HG03095 (cell line): ENCODE results near the gene RSRC1.
"Not testable (repeated sequence)": the region's sequence is repeated elsewhere in the genome, so short reads cannot be mapped to it uniquely, and the experiment has no call there.

Source experiments
- ATAC-seq: cut with Tn5 transposase; IDR thresholded peaks from one replicate; pipeline ENCODE4 v1.9.1; 2021; ENCODE audit warnings: moderate library complexity; ENCODE audit not compliant: unreplicated experiment

The RSRC1 gene

GRCh38 chr3:158217992-158218391 lies 108.1 kb downstream of the RSRC1 start:
- ATAC-seq = no peak

GRCh38 chr3:158220575-158220974 lies 110.7 kb downstream of the RSRC1 start:
- ATAC-seq = no peak

- no peak for ATAC-seq
These were observed 111.5 kb downstream of the RSRC1 start for GRCh38 chr3:158221426-158221825.

GRCh38 chr3:158226429-158226828 lies 116.5 kb downstream of the RSRC1 start:
- no peak for ATAC-seq

GRCh38 chr3:158228942-158229341 lies 119.1 kb downstream of the RSRC1 start:
- not testable (repeated sequence) for ATAC-seq

GRCh38 chr3:158233791-158234190 lies 123.9 kb downstream of the RSRC1 start:
- ATAC-seq = no peak

- no peak for ATAC-seq
These were observed 134.4 kb downstream of the RSRC1 start for GRCh38 chr3:158244274-158244673.

GRCh38 chr3:158247288-158247687 lies 137.4 kb downstream of the RSRC1 start:
- no peak for ATAC-seq

GRCh38 chr3:158248261-158248660 lies 138.4 kb downstream of the RSRC1 start:
- ATAC-seq = no peak

- ATAC-seq = peak; percentile 57
These were observed 139.3 kb downstream of the RSRC1 start for GRCh38 chr3:158249183-158249582.

- no peak for ATAC-seq
These were observed 148.7 kb downstream of the RSRC1 start for GRCh38 chr3:158258619-158259018.

GRCh38 chr3:158260392-158260791 lies 150.5 kb downstream of the RSRC1 start:
- ATAC-seq = no peak

GRCh38 chr3:158261371-158261991 lies 151.6 kb downstream of the RSRC1 start:
- ATAC-seq = no peak

GRCh38 chr3:158264894-158265293 lies 155.0 kb downstream of the RSRC1 start:
- ATAC-seq = no peak

GRCh38 chr3:158267015-158267414 lies 157.1 kb downstream of the RSRC1 start:
- ATAC-seq = no peak

- no peak for ATAC-seq
These were observed 160.1 kb downstream of the RSRC1 start for GRCh38 chr3:158269942-158270341.

GRCh38 chr3:158272081-158272480 lies 162.2 kb downstream of the RSRC1 start:
- ATAC-seq = no peak

GRCh38 chr3:158273656-158274055 lies 163.8 kb downstream of the RSRC1 start:
- ATAC-seq = no peak

- ATAC-seq = no peak
These were observed 168.3 kb downstream of the RSRC1 start for GRCh38 chr3:158278187-158278586.

GRCh38 chr3:158279609-158280008 lies 169.7 kb downstream of the RSRC1 start:
- ATAC-seq = no peak

- no peak for ATAC-seq
These were observed 185.9 kb downstream of the RSRC1 start for GRCh38 chr3:158295771-158296170.

GRCh38 chr3:158297940-158298339 lies 188.1 kb downstream of the RSRC1 start:
- no peak for ATAC-seq

GRCh38 chr3:158308236-158308928 lies 198.5 kb downstream of the RSRC1 start:
- no peak for ATAC-seq
